Gastrocnemius medialis (tissue), 4 donors: Measurements from ENCODE around the gene TMEM235. TPM values are rescaled to one million over a fixed set of nuclear protein-coding genes. Genes with fewer than 3 reads are reported as not detected.

Experiments used
- ATAC-seq, 2 donors: fragments of 150-250 bp; one replicate each; pipeline ENCODE4 v1.9.1; 2016
- DNase-seq, 2 donors: peaks; one replicate each; pipeline ENCODE4 v3.0.0-alpha.2; 2019
- H3K27ac ChIP-seq, 4 donors: fragments of 200-600 bp; sonication (generic); 1 replicate in 1 of 4; 2 replicates in 3 of 4; pipeline ENCODE4 v1.5.1; 2016 to 2018; ENCODE audit warnings: mild to moderate bottlenecking in 2 of 4, moderate library complexity in 1 of 4
- H3K27me3 ChIP-seq, 3 donors: fragments of 200-600 bp; sonication (generic) in 2 of 3; 1 replicate in 1 of 3; 2 replicates in 2 of 3; pipeline versions ENCODE4 v1.5.1 to v1.6.0; 2016 to 2019; ENCODE audit warnings: mild to moderate bottlenecking in 1 of 3, moderate library complexity in 1 of 3
- H3K36me3 ChIP-seq, 2 donors: fragments of 200-600 bp; sonication (generic) in 1 of 2; one replicate each; pipeline ENCODE4 v1.5.1; 2017 to 2018
- H3K4me1 ChIP-seq, 2 donors: fragments of 200-600 bp; sonication (generic) in 1 of 2; one replicate each; pipeline ENCODE4 v1.5.1; 2016 to 2017; ENCODE audit warnings: mild to moderate bottlenecking in 2 of 2
- H3K4me3 ChIP-seq, 4 donors: fragments of 200-600 bp; sonication (generic) in 3 of 4; 1 replicate in 1 of 4; 2 replicates in 3 of 4; pipeline ENCODE4 v1.5.1; 2016 to 2019; ENCODE audit warnings: mild to moderate bottlenecking in 2 of 4
- H3K9me3 ChIP-seq, 3 donors: fragments of 200-600 bp; sonication (generic) in 2 of 3; 1 replicate in 1 of 3; 2 replicates in 2 of 3; pipeline ENCODE4 v1.5.1; 2016 to 2019
- CTCF ChIP-seq, 5 experiments: fragments of 450-650 bp in 3 of 5; fragments of 200-600 bp in 2 of 5; sonication (generic) in 2 of 5; IDR thresholded peaks in 4 of 5; conservative IDR thresholded peaks in 1 of 5; 1 replicate in 4 of 5; 2 replicates in 1 of 5; pipeline ENCODE4 v1.5.1; 2016 to 2019; ENCODE audit warnings: antibody characterized with exemption in 5 of 5, mild to moderate bottlenecking in 3 of 5, moderate library complexity in 3 of 5
- POLR2A ChIP-seq, 2 donors: fragments of 450-650 bp; IDR thresholded peaks; one replicate each; pipeline ENCODE4 v1.6.1; 2017; ENCODE audit warnings: antibody characterized with exemption in 2 of 2, mild to moderate bottlenecking in 2 of 2, moderate library complexity in 2 of 2
- in situ Hi-C, 4 donors: fragments of 200-750 bp; cut with MboI; loops; one replicate each; pipeline versions ENCODE4 v1.15.0 to v1.8.0; 2017; ENCODE audit warnings: low sequenced_read_pairs in 4 of 4
- intact Hi-C: fragments of 100-400 bp; cut with DNase I; formaldehyde crosslinking; loops from one replicate; pipeline ENCODE4 v1.15.1; 2023; ENCODE audit warnings: low total_unique reads
- total RNA-seq, 4 donors: library from RNA; depleted of rRNA; stranded (reverse); fragments of >200 nt; gene quantifications; one replicate each; pipeline versions ENCODE4 v1.1.0 to v1.2.3, GENCODE V29; 2016

The TMEM235 gene
- total RNA-seq, 4 donors from 2014 or later = not detected

- no peak overlapping the region for H3K27ac ChIP-seq
- ATAC-seq (no peak), DNase-seq (no peak)
- in situ Hi-C loops = loop anchor here in 1 of 4 donors (10.0 kb wide), 1 partner anchor 143 kb away; no protein-coding TSS in a partner anchor
- H3K4me3 ChIP-seq = no peak overlapping the region
- intact Hi-C loops = no loop called here
- TF ChIP-seq POLR2A (IDR thresholded peaks at IDR 0.05) (no peak), CTCF (IDR thresholded peaks at IDR 0.05 in 4 of 5, conservative IDR thresholded peaks at IDR 0.05 in 1 of 5) (no peak)
- no peaks in the 10 kb centered on the region for H3K36me3 ChIP-seq
- H3K9me3 ChIP-seq = no peaks in the 10 kb centered on the region
- peaks cover 9 to 10% of the 10 kb centered on the region in 2 donors for H3K4me1 ChIP-seq
- H3K27me3 ChIP-seq = no peaks in the 10 kb centered on the region
Measured at GRCh38 chr17:78281249-78281845, 49.9 kb downstream of the TMEM235 start.

- ATAC-seq (peak in 1 of 2 donors; percentile 32), DNase-seq (no peak)
- Histone ChIP-seq H3K27me3 (no peaks in the 10 kb centered on the region), H3K4me3 (no peak overlapping the region), H3K9me3 (no peaks in the 10 kb centered on the region), H3K36me3 (no peaks in the 10 kb centered on the region), H3K4me1 (peaks cover 0 to 3% of the 10 kb centered on the region in 2 donors), H3K27ac (no peak overlapping the region)
- no peak for TF ChIP-seq POLR2A (IDR thresholded peaks at IDR 0.05)
- TF ChIP-seq CTCF (IDR thresholded peaks at IDR 0.05 in 4 of 5, conservative IDR thresholded peaks at IDR 0.05 in 1 of 5) = no peak
- intact Hi-C loops = no loop called here
- in situ Hi-C loops = loop anchor here in 1 of 4 donors (10.0 kb wide), 1 partner anchor 141 kb away; no protein-coding TSS in a partner anchor
Measured at GRCh38 chr17:78284146-78284545, 52.7 kb downstream of the TMEM235 start.

GRCh38 chr17:78289004-78289403 lies 57.6 kb downstream of the TMEM235 start:
- H3K36me3 ChIP-seq = no peaks in the 10 kb centered on the region
- ATAC-seq = no peak
- in situ Hi-C loops = loop anchor here in 1 of 4 donors (10.0 kb wide), 1 partner anchor 136 kb away; no protein-coding TSS in a partner anchor
- peaks cover 4 to 13% of the 10 kb centered on the region in 2 donors for H3K4me1 ChIP-seq
- no peak overlapping the region for H3K27ac ChIP-seq
- no peak for DNase-seq
- intact Hi-C loops = loop anchor here (1.0 kb wide), 2 partner anchors 71 to 133 kb away; partner anchors contain the start of gene SOCS3
- no peak for TF ChIP-seq CTCF (IDR thresholded peaks at IDR 0.05 in 4 of 5, conservative IDR thresholded peaks at IDR 0.05 in 1 of 5)
- no peak for TF ChIP-seq POLR2A (IDR thresholded peaks at IDR 0.05)
- H3K27me3 ChIP-seq = no peaks in the 10 kb centered on the region
- no peaks in the 10 kb centered on the region for H3K9me3 ChIP-seq
- no peak overlapping the region for H3K4me3 ChIP-seq

- Histone ChIP-seq H3K27ac (no peak overlapping the region), H3K4me1 (peaks cover 4 to 13% of the 10 kb centered on the region in 2 donors), H3K27me3 (no peaks in the 10 kb centered on the region), H3K4me3 (no peak overlapping the region), H3K36me3 (no peaks in the 10 kb centered on the region), H3K9me3 (no peaks in the 10 kb centered on the region)
- TF ChIP-seq CTCF (IDR thresholded peaks at IDR 0.05 in 4 of 5, conservative IDR thresholded peaks at IDR 0.05 in 1 of 5) (peak; percentile 71 to 84 (median 77)), POLR2A (IDR thresholded peaks at IDR 0.05) (no peak)
- in situ Hi-C loops (loop anchor here in 3 of 4 donors (5.0 to 10.0 kb wide), 2 partner anchors 132 to 135 kb away; no protein-coding TSS in a partner anchor), intact Hi-C loops (loop anchor here (1.0 to 2.0 kb wide), 3 partner anchors 19 to 132 kb away; partner anchors contain the start of gene SOCS3)
- DNase-seq = peak; percentile 61 to 72
- peak; percentile 86 to 93 for ATAC-seq
Measured at GRCh38 chr17:78289802-78290363, 58.5 kb downstream of the TMEM235 start.

Other genes starting within 250 kb of the TMEM235 start
- 1 to 10 TPM in 3 of 4 donors, under 1 TPM in 1; 0.27 to 4.9 (median 2.6) TPM for gene TMC6, start 102.9 kb upstream of the TMEM235 start, total RNA-seq
- gene TMC8, start 100.9 kb upstream of the TMEM235 start, total RNA-seq = 1 to 10 TPM in 1 of 4 donors, under 1 TPM in 2, not detected in 1; 0.18 to 1.6 (median 0.65) TPM
- not detected for gene C17orf99, start 85.2 kb upstream of the TMEM235 start, total RNA-seq
- gene SYNGR2, start 63.0 kb upstream of the TMEM235 start, total RNA-seq = 100 to 1,000 TPM; 104 to 218 (median 163) TPM
- 1 to 10 TPM in 1 of 4 donors, under 1 TPM in 3; 0.22 to 2.1 (median 0.60) TPM for gene TK1, start 44.6 kb upstream of the TMEM235 start, total RNA-seq
- 10 to 100 TPM; 11.7 to 14.3 (median 12.1) TPM for gene AFMID, start 44.3 kb upstream of the TMEM235 start, total RNA-seq
- 1 to 10 TPM in 1 of 4 donors, under 1 TPM in 1, not detected in 2; 0.44 to 3.3 TPM for gene BIRC5, start 17.4 kb upstream of the TMEM235 start, total RNA-seq
- 10 to 100 TPM in 3 of 4 donors, 1 to 10 TPM in 1; 4.5 to 44.2 (median 16.4) TPM for gene SOCS3, start 128.4 kb downstream of the TMEM235 start, total RNA-seq
- 10 to 100 TPM; 16.6 to 30.0 (median 21.8) TPM for gene PGS1, start 147.0 kb downstream of the TMEM235 start, total RNA-seq